ENCODE data around the gene PSMD9. TPM values are rescaled to one million over a fixed set of nuclear protein-coding genes. Genes with fewer than 3 reads are reported as not detected.
"Not testable (repeated sequence)": the region's sequence is repeated elsewhere in the genome, so short reads cannot be mapped to it uniquely, and the experiment has no call there.

The PSMD9 gene
- total and polyA plus RNA-seq, 10 donors = 29.6 to 62.6 (median 46.6) TPM

DNA sequence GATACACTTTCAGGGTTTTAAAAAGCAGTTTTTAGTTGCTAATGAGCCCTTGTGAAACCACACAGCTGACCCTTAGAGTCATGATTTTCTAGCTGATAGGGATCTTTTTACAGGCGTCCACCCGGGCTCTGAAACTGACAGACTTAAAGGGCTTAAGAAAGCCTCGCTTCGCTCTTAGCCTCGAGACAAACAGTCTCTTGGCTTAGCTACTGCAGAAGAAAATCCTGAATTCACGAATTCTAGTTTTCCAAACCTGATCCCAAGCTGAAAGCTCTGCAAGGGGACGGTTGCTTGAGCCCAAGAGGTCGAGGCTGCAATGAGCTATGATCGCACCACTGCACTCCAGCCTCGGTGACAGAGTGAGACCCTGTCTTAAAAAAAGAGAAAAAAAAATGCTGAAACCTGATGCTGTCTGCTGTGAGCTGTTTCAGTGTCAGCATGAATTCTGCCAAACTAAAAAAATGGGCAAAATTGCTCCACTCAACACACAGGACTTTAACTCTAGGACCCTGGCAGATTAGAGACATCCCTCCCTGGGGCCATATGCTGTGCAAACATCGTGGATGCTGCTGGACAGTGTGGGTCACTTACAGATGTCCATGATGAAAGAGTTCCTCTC is 26.8 kb upstream of the PSMD9 start:
- H3K4me3 ChIP-seq = no peak overlapping the region
- no peaks in the 10 kb centered on the region for H3K36me3 ChIP-seq
- no peak for DNase-seq
- H3K9me3 ChIP-seq = no peaks in the 10 kb centered on the region
- TF ChIP-seq CTCF (IDR thresholded peaks at IDR 0.05 in 8 of 11, conservative IDR thresholded peaks at IDR 0.05 in 3 of 11) (no peak), POLR2AphosphoS5 (IDR thresholded peaks at IDR 0.05) (no peak), POLR2A (IDR thresholded peaks at IDR 0.05) (no peak)
- H3K27me3 ChIP-seq (replicated peaks in 1 of 7) = no peaks in the 10 kb centered on the region
- WGBS, 5 donors = 60 to 72% (median 67%) methylated on average over 11 of the region's 11 CpGs
- H3K27ac ChIP-seq = peak overlapping the region in 2 of 8 donors; percentile 81 to 86
- intact Hi-C loops (cut with DNase I; ENCODE audit: low total_unique reads) = no loop called here
- H3K4me1 ChIP-seq = peaks cover 0 to 42% (median 14%) of the 10 kb centered on the region in 6 donors

DNA sequence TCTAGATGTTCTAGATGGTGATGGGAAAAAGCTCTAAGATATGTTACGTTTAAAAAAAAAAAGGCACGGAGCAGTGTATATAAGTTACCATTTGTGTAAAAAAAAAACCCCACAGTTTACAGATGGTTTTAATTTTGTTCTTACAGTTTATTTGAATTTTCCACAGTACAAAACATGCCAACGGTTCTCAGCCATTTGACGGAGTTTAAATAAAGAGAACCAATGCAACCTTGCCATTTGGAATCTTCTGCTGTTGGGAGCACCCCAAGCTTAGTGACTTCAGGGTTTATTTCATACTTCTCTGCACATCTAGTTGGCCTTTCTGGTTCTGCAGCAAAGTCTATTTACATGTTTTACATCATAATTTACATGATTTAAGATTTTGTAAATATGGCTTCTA is 22.3 kb upstream of the PSMD9 start:
- Histone ChIP-seq H3K27ac (no peak overlapping the region), H3K36me3 (no peaks in the 10 kb centered on the region), H3K9me3 (no peaks in the 10 kb centered on the region), H3K4me3 (no peak overlapping the region), H3K4me1 (peaks cover 0 to 5% (median 0%) of the 10 kb centered on the region in 6 donors), H3K27me3 (replicated peaks in 1 of 7) (no peaks in the 10 kb centered on the region)
- intact Hi-C loops (cut with DNase I; ENCODE audit: low total_unique reads) = no loop called here
- 85 to 91% (median 89%) methylated on average over 4 of the region's 4 CpGs for WGBS, 5 donors
- no peak for DNase-seq
- no peak for TF ChIP-seq POLR2A (IDR thresholded peaks at IDR 0.05)
- no peak for TF ChIP-seq POLR2AphosphoS5 (IDR thresholded peaks at IDR 0.05)
- no peak for TF ChIP-seq CTCF (IDR thresholded peaks at IDR 0.05 in 8 of 11, conservative IDR thresholded peaks at IDR 0.05 in 3 of 11)

- H3K27ac ChIP-seq; intact Hi-C loops (cut with DNase I; ENCODE audit: low total_unique reads); H3K4me3 ChIP-seq; H3K27me3 ChIP-seq (replicated peaks in 1 of 7); H3K36me3 ChIP-seq; DNase-seq; H3K9me3 ChIP-seq: not testable (repeated sequence)
- H3K4me1 ChIP-seq = peaks cover 0 to 17% (median 4%) of the 10 kb centered on the region in 6 donors
- WGBS, 5 donors = 94 to 96% (median 96%) methylated on average over 8 of the region's 8 CpGs
These were observed 19.4 kb upstream of the PSMD9 start for GRCh38 chr12:121869229-121869628.

GRCh38 chr12:121871467-121871866 is 17.1 kb upstream of the PSMD9 start:
- Histone ChIP-seq H3K4me3 (no peak overlapping the region), H3K36me3 (no peaks in the 10 kb centered on the region), H3K4me1 (peaks cover 0 to 25% (median 5%) of the 10 kb centered on the region in 6 donors), H3K9me3 (no peaks in the 10 kb centered on the region), H3K27ac (no peak overlapping the region), H3K27me3 (replicated peaks in 1 of 7) (no peaks in the 10 kb centered on the region)
- no peak for DNase-seq
- intact Hi-C loops (cut with DNase I; ENCODE audit: low total_unique reads) = no loop called here
- 68 to 80% (median 76%) methylated on average over 3 of the region's 3 CpGs for WGBS, 5 donors
- TF ChIP-seq POLR2AphosphoS5 (IDR thresholded peaks at IDR 0.05) (no peak), POLR2A (IDR thresholded peaks at IDR 0.05) (no peak), CTCF (IDR thresholded peaks at IDR 0.05 in 8 of 11, conservative IDR thresholded peaks at IDR 0.05 in 3 of 11) (no peak)
